Tibial nerve (tissue), 4 donors: ENCODE data around the gene AKAP7. TPM values are rescaled to one million over a fixed set of nuclear protein-coding genes. Genes with fewer than 3 reads are reported as not detected.

ENCODE experiments used
- DNase-seq, 2 donors: peaks; one replicate each; pipeline ENCODE4 v3.0.0-alpha.2; 2019; ENCODE audit warnings: low spot score in 2 of 2
- H3K27ac ChIP-seq, 4 donors: fragments of 200-600 bp; sonication (generic) in 3 of 4; one replicate each; pipeline ENCODE4 v1.5.1; 2017 to 2019; ENCODE audit warnings: mild to moderate bottlenecking in 1 of 4
- H3K27me3 ChIP-seq, 2 donors: fragments of 200-600 bp; sonication (generic) in 1 of 2; one replicate each; pipeline versions ENCODE4 v1.5.1 to v1.6.0; 2017 to 2019
- H3K36me3 ChIP-seq, 3 donors: fragments of 200-600 bp; sonication (generic); one replicate each; pipeline ENCODE4 v1.5.1; 2018 to 2019
- H3K4me1 ChIP-seq, 4 donors: fragments of 200-600 bp; sonication (generic) in 3 of 4; one replicate each; pipeline ENCODE4 v1.5.1; 2017 to 2019
- H3K4me3 ChIP-seq, 4 donors: fragments of 200-600 bp; sonication (generic) in 3 of 4; one replicate each; pipeline ENCODE4 v1.5.1; 2017 to 2019; ENCODE audit warnings: mild to moderate bottlenecking in 1 of 4, moderate library complexity in 1 of 4
- H3K9me3 ChIP-seq, 4 donors: fragments of 200-600 bp; sonication (generic) in 3 of 4; one replicate each; pipeline ENCODE4 v1.5.1; 2017 to 2019
- CTCF ChIP-seq, 5 experiments: fragments of 200-600 bp in 3 of 5; fragments of 450-650 bp in 2 of 5; sonication (generic) in 3 of 5; IDR thresholded peaks; one replicate each; pipeline ENCODE4 v1.5.1; 2016 to 2019; ENCODE audit warnings: antibody characterized with exemption in 5 of 5, mild to moderate bottlenecking in 3 of 5, moderate library complexity in 2 of 5
- EP300 ChIP-seq, 2 donors: sonication (generic); formaldehyde crosslinking; IDR thresholded peaks; one replicate each; pipeline ENCODE4 v1.6.1; 2017; ENCODE audit warnings: antibody characterized with exemption in 2 of 2, mild to moderate bottlenecking in 1 of 2
- POLR2A ChIP-seq, 2 donors: fragments of 450-650 bp; IDR thresholded peaks; one replicate each; pipeline ENCODE4 v1.6.1; 2017; ENCODE audit warnings: antibody characterized with exemption in 2 of 2, mild to moderate bottlenecking in 2 of 2, moderate library complexity in 2 of 2
- WGBS, 2 donors: methylation state at CpG; one replicate each; pipeline ENCODE4 v1.1.5; 2018; 5-methylcytosine and 5-hydroxymethylcytosine counted together
- total RNA-seq, 4 donors: library from RNA; depleted of rRNA; stranded (reverse); fragments of >200 nt; gene quantifications; one replicate each; pipeline ENCODE4 v1.1.0, GENCODE V29; 2016

The AKAP7 gene
- total RNA-seq, 4 donors from 2014 or later = 5.1 to 39.1 (median 11.8) TPM

GRCh38 chr6:131134980-131135243 is 355 bp upstream of the AKAP7 start:
- Histone ChIP-seq H3K27me3 (no peaks in the 10 kb centered on the region), H3K36me3 (no peaks in the 10 kb centered on the region), H3K4me3 (peak overlapping the region; percentile 50 to 78 (median 74)), H3K4me1 (peaks cover 0 to 17% (median 11%) of the 10 kb centered on the region in 4 donors), H3K9me3 (no peaks in the 10 kb centered on the region), H3K27ac (peak overlapping the region; percentile 88 to 94 (median 92))
- 1 to 4% methylated on average over 4 of the region's 4 CpGs for WGBS, 2 donors
- TF ChIP-seq POLR2A (IDR thresholded peaks at IDR 0.05) (no peak), EP300 (IDR thresholded peaks at IDR 0.05) (peak in 1 of 2 donors; percentile 79), CTCF (IDR thresholded peaks at IDR 0.05) (no peak)
- DNase-seq = no peak

GRCh38 chr6:131136021-131136786 is 937 bp downstream of the AKAP7 start:
- peak overlapping the region; percentile 88 to 94 (median 92) for H3K27ac ChIP-seq
- peaks cover 0 to 17% (median 11%) of the 10 kb centered on the region in 4 donors for H3K4me1 ChIP-seq
- H3K4me3 ChIP-seq = peak overlapping the region; percentile 71 to 79 (median 77)
- H3K36me3 ChIP-seq = no peaks in the 10 kb centered on the region
- H3K27me3 ChIP-seq = no peaks in the 10 kb centered on the region
- 5 to 10% methylated on average over 17 of the region's 17 CpGs for WGBS, 2 donors
- H3K9me3 ChIP-seq = no peaks in the 10 kb centered on the region
- peak in 1 of 2 donors; percentile 33 for DNase-seq
- TF ChIP-seq EP300 (IDR thresholded peaks at IDR 0.05) (peak in 1 of 2 donors; percentile 38), CTCF (IDR thresholded peaks at IDR 0.05) (peak in 1 of 5 experiments; percentile 1), POLR2A (IDR thresholded peaks at IDR 0.05) (no peak)

- Histone ChIP-seq H3K4me3 (no peak overlapping the region), H3K27me3 (no peaks in the 10 kb centered on the region), H3K4me1 (peaks cover 0 to 14% (median 5%) of the 10 kb centered on the region in 4 donors), H3K9me3 (no peaks in the 10 kb centered on the region), H3K27ac (no peak overlapping the region), H3K36me3 (peaks cover 0 to 15% (median 0%) of the 10 kb centered on the region in 3 donors)
- WGBS, 2 donors = 67 to 70% methylated on average over 4 of the region's 4 CpGs
- TF ChIP-seq CTCF (IDR thresholded peaks at IDR 0.05) (no peak), POLR2A (IDR thresholded peaks at IDR 0.05) (no peak), EP300 (IDR thresholded peaks at IDR 0.05) (no peak)
- no peak for DNase-seq
These were observed 4.3 kb downstream of the AKAP7 start for GRCh38 chr6:131139599-131139998.

- Histone ChIP-seq H3K27ac (no peak overlapping the region), H3K4me3 (no peak overlapping the region), H3K36me3 (peaks cover 0 to 39% (median 0%) of the 10 kb centered on the region in 3 donors), H3K4me1 (no peaks in the 10 kb centered on the region), H3K9me3 (no peaks in the 10 kb centered on the region), H3K27me3 (no peaks in the 10 kb centered on the region)
- 94 to 95% methylated on average over 3 of the region's 3 CpGs for WGBS, 2 donors
- TF ChIP-seq CTCF (IDR thresholded peaks at IDR 0.05) (no peak), POLR2A (IDR thresholded peaks at IDR 0.05) (no peak), EP300 (IDR thresholded peaks at IDR 0.05) (no peak)
- DNase-seq = no peak
These were observed 8.1 kb downstream of the AKAP7 start for GRCh38 chr6:131143319-131143718.

GRCh38 chr6:131146865-131147264 is 11.6 kb downstream of the AKAP7 start:
- Histone ChIP-seq H3K9me3 (no peaks in the 10 kb centered on the region), H3K27ac (no peak overlapping the region), H3K4me3 (no peak overlapping the region), H3K4me1 (no peaks in the 10 kb centered on the region), H3K27me3 (no peaks in the 10 kb centered on the region), H3K36me3 (peaks cover 0 to 35% (median 0%) of the 10 kb centered on the region in 3 donors)
- WGBS, 2 donors = 81 to 88% methylated on average over 2 of the region's 2 CpGs
- TF ChIP-seq EP300 (IDR thresholded peaks at IDR 0.05) (no peak), CTCF (IDR thresholded peaks at IDR 0.05) (no peak), POLR2A (IDR thresholded peaks at IDR 0.05) (no peak)
- no peak for DNase-seq
